ENCODE data around the gene SLC22A23. TPM values are rescaled to one million over a fixed set of nuclear protein-coding genes. Genes with fewer than 3 reads are reported as not detected.
A peak's percentile ranks its signal among the peaks of the same experiment; 100 is the strongest.

SLC22A23 gene
- total RNA-seq, 1 experiment from 2014 or later, result 3.9 TPM

- no peak for DNase-seq (ENCODE audit: low read depth)
These were observed 119.9 kb downstream of the SLC22A23 start for GRCh38 chr6:3336859-3337515.

- no peak for DNase-seq (ENCODE audit: low read depth)
These were observed 120.6 kb downstream of the SLC22A23 start for GRCh38 chr6:3336066-3336786.

GRCh38 chr6:3335169-3335568, 121.7 kb downstream of the SLC22A23 start:
- no peak for DNase-seq (ENCODE audit: low read depth)

GRCh38 chr6:3334555-3334954, 122.3 kb downstream of the SLC22A23 start:
- no peak for DNase-seq (ENCODE audit: low read depth)

GRCh38 chr6:3333263-3333662, 123.6 kb downstream of the SLC22A23 start:
- DNase-seq (ENCODE audit: low read depth), result no peak

- DNase-seq (ENCODE audit: low read depth), result no peak
These were observed 124.9 kb downstream of the SLC22A23 start for GRCh38 chr6:3331971-3332370.

- DNase-seq (ENCODE audit: low read depth), result no peak
These were observed 125.4 kb downstream of the SLC22A23 start for GRCh38 chr6:3331494-3331893.

- DNase-seq (ENCODE audit: low read depth), result no peak
These were observed 126.7 kb downstream of the SLC22A23 start for GRCh38 chr6:3330199-3330598.

GRCh38 chr6:3329393-3330051, 127.3 kb downstream of the SLC22A23 start:
- no peak for DNase-seq (ENCODE audit: low read depth)

- DNase-seq (ENCODE audit: low read depth), result no peak
These were observed 128.1 kb downstream of the SLC22A23 start for GRCh38 chr6:3328796-3329195.

GRCh38 chr6:3328145-3328544, 128.7 kb downstream of the SLC22A23 start:
- DNase-seq (ENCODE audit: low read depth), result peak; percentile 79

- no peak for DNase-seq (ENCODE audit: low read depth)
These were observed 129.4 kb downstream of the SLC22A23 start for GRCh38 chr6:3327403-3327802.

GRCh38 chr6:3326981-3327380, 129.9 kb downstream of the SLC22A23 start:
- no peak for DNase-seq (ENCODE audit: low read depth)

- no peak for DNase-seq (ENCODE audit: low read depth)
These were observed 130.5 kb downstream of the SLC22A23 start for GRCh38 chr6:3326184-3326971.

- DNase-seq (ENCODE audit: low read depth), result peak; percentile 44
These were observed 131.6 kb downstream of the SLC22A23 start for GRCh38 chr6:3325210-3325609.

- peak; percentile 95 for DNase-seq (ENCODE audit: low read depth)
These were observed 132.4 kb downstream of the SLC22A23 start for GRCh38 chr6:3324262-3324942.

- no peak for DNase-seq (ENCODE audit: low read depth)
These were observed 133.1 kb downstream of the SLC22A23 start for GRCh38 chr6:3323696-3324261.

- DNase-seq (ENCODE audit: low read depth), result no peak
These were observed 133.7 kb downstream of the SLC22A23 start for GRCh38 chr6:3323148-3323547.

GRCh38 chr6:3322366-3322890, 134.4 kb downstream of the SLC22A23 start:
- no peak for DNase-seq (ENCODE audit: low read depth)

- no peak for DNase-seq (ENCODE audit: low read depth)
These were observed 135.0 kb downstream of the SLC22A23 start for GRCh38 chr6:3321875-3322274.
